Ramos (cell line): ENCODE results near the gene CENPT.

ENCODE experiments used
- in situ Hi-C: fragments of 300-500 bp; cut with MboI; formaldehyde crosslinking; loops from one replicate; pipeline ENCODE4 v1.14.3; 2022; ENCODE audit warnings: low sequenced_read_pairs; ENCODE audit not compliant: unreplicated experiment

The CENPT gene

DNA sequence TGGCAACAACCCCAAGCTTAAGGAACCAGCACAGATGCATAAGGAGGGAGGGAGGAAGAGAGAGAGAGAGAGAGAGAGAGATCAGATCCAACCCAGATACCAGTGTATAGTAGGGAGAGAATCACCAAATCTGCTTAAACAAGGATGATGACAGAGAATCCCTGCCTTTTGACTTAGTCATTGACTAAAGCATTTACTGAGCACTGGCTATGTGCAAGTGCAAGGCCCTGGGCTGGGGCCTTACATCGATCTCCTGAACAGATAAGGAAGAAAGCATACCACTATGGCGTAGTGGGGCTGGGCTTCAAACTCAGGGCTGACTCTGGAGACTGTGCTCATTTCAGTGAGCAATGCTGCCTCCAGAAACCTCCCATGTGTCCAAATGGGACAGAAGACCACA lies 25.0 kb downstream of the CENPT start:
- in situ Hi-C loops, result no loop called here

GRCh38 chr16:67820608-67821259 lies 26.8 kb downstream of the CENPT start:
- in situ Hi-C loops, result no loop called here

DNA sequence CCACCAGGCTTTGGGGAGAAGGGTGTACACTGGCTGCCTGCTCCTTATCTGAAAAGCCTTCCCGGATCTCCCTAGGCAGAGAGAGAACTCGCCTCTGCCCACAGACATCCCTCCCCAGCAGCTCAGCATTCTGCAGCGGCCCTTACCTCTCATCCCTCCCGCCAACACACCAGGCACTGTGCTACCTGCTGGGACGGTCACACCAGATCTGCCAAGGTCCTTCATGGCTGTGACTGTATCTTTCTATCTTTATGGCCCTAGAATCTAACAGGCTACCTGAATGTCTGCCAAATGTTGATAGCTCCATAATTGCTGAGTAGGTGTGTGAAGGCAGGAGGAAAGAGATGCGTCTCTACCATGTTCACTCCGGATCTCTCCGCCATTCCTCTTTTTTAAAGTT lies 32.9 kb downstream of the CENPT start:
- in situ Hi-C loops, result no loop called here

- in situ Hi-C loops, result no loop called here
Measured at GRCh38 chr16:67811899-67812298, 35.6 kb downstream of the CENPT start.

DNA sequence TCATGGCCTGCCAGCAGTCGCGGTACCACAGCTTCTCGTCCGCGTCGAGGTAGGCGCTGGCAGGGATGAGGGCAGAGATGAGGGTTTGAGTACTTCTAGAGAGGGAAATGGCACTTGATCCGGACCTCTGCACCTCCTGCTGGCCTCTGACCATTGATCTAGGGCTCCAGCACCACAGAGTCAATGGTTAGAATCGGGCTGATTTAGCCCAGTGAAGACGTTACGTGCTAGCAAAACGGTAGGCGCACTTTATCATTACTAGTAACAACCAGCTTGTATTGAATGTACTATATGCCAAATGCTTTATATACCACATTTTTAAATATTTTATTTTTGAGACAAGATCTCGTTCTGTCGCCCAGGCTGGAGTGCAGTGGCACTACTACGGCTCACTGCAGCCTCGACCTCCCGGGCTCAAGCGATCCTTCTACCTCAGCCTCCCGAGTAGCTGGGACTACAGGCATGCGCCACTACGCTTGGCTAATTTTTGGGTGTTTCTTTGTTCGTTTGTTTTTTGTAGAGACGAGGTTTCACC lies 40.3 kb downstream of the CENPT start:
- in situ Hi-C loops, result no loop called here

DNA sequence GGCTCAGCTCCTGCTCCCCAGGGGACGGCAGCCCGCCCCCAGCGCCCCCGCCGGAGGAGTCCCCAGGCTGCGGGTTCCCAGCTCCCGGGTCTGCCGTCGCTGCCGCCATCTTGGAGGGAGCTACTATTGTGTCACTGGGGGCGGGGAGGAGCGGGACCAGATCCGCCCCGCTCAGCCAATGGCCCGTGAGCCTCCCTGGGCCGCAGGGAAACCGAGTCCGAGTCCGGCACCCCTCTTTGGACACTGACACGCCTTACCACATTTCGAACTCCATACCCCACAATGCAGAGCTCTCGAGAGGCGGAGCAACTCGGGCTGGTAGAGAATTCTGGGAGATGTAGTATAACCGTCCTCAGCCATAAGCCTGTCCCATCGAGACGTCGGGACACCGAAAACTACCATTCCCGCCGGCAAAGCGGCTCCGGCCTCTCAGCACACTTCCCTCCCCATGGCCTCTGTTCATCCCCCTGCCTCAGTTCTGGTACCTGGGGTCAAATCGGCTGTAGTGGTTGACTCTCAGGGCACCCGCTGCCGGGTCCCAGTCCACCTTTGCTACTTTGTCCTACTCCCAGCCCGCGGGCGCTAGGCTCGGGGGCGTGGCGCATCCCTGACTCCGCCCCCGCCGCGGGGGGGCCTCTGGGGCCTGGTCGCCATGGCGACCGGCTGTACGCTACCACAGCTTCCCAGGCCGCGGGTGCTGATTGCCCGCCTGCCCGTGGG lies 40.9 kb downstream of the CENPT start, which contains the start of the genes RANBP10 and TSNAXIP1:
RANBP10 (minus strand) TSS at position 133 of the 720 bp plus-strand sequence; CDS start at position 109, 24 bp downstream.
TSNAXIP1 (plus strand) TSS at position 462 of the 720 bp plus-strand sequence. CDS start 261 bp downstream, outside the sequence.
- in situ Hi-C loops, result no loop called here

DNA sequence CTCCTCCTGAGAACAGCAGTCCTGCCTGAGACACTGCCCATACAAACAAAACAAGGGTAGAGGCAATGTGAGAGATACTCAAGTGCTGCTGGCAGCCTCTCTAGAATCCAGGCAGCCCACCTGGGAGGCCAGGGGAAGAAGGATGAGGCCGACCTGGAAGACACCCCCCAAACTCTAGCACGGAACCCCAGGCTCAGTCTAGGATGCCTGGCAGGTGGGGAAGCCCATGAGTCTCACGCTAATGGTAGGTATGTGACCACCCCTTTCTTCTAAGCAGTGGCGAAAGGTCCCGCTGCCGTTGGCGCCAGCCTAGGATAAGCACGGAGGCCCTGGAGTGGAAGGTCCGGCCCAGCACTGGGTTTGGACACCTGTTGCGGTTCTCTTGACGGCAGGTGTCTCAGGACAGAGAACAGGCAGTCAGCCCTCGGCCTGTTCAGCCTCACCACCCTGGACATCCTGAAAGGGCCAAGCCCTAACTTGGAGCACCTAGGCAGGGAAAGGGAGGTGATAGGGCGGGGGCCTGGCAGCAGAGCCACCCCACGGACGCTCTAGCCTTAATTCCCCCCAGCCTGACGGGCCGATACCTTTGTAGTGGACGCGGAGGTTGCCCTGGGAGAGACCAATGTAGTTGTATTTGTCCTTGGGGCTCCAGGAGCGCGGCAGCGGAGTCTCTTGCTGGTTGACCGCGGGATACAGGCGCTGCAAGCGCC lies 41.6 kb downstream of the CENPT start:
- in situ Hi-C loops, result no loop called here

GRCh38 chr16:67804853-67805542 lies 42.5 kb downstream of the CENPT start:
- in situ Hi-C loops, result no loop called here

- in situ Hi-C loops, result no loop called here
Measured at GRCh38 chr16:67803894-67804293, 43.6 kb downstream of the CENPT start.

DNA sequence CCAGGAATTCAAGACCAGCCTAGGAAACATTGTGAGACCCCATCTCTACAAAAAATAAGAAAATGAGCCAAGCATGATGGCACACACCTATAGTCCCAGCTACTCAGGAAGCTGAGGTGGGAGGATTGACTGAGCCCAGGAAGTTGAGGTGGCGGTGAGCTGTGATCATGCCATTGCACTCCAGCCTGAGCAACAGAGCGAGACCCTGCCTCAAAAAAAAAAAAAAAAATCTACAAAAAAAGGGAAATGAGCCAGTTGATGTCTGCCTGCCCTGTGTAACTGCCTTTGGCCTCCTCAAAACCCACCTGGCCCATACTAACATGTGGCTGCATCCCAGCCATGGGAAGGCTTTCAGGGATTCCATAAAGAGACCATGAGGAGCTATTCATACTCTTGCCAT lies 45.6 kb downstream of the CENPT start:
- in situ Hi-C loops, result no loop called here

- in situ Hi-C loops, result no loop called here
Measured at GRCh38 chr16:67801241-67801640, 46.3 kb downstream of the CENPT start.

DNA sequence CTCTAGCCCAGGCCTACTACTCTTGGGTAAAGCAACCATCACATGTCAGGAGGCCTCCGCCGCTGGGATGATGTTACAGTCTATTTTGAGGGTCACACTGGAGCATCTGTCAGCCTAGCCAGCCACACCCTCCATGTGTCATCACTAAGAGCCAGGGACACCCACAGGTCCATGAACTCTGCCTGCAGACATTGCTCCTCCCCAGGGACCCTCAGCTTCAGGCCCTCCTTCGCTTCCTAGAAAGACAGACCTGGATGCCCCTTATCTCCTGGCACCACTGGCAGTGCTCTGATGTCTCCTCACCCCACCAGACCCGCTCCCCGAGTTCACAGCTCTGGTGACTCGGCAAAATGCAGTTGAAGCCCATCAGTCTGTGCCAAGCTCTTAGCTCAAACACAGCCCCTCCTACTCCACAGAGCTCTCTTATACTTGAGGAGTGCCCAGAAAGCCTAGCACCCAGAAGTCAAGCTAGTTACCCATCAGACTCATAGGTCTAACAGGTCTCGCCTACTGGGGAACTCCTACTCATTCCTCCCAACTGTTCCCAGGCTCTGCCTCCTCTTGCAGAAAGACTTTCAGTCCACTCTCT lies 47.1 kb downstream of the CENPT start:
- in situ Hi-C loops, result no loop called here

DNA sequence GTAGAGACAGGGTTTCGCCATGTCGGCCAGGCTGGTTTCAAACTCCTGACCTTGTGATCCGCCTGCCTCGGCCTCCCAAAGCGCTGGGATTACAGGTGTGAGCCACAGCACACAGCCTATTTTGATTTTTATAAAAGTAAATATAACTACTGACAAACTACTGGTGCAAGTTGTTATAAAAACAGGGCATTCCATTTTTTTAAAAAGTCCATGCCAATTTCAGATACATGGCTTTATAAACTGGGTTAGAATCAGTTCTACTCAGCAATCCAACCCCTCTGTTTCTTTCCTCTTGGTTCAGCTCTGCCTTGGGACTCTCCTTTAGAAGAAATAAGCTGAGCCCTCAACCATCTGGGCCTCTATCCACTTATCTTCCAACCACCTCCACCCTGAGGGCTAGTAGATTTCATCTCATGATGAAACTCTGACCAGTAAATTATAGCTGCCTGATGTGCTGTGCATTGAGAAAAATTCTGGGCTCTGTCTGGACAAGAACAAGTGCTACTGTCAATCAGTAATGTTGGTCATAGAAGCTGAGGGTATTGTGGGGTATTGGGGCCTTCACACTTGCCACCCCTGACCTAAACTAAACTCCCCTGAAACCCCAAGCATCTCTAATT lies 51.3 kb downstream of the CENPT start:
- in situ Hi-C loops, result no loop called here

DNA sequence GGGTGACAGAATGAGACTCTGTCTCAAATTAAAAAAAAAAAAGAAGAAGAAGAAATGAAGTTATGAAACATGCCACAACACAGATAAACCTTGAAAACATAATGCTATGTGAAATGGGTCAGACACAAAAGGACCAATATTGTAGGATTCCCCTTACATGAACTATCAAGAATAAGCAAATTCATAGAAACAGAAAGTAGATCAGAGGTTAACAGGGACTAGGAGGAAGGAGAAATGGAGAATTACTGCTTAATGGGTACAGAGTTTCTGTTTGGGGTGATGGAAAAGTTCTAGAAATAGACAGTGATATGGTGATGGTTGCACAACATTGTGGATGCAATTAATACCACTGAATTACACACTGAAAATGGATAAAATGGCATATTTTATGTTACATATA lies 57.4 kb downstream of the CENPT start:
- in situ Hi-C loops, result no loop called here

- in situ Hi-C loops, result no loop called here
Measured at GRCh38 chr16:67786491-67786890, 61.0 kb downstream of the CENPT start.

DNA sequence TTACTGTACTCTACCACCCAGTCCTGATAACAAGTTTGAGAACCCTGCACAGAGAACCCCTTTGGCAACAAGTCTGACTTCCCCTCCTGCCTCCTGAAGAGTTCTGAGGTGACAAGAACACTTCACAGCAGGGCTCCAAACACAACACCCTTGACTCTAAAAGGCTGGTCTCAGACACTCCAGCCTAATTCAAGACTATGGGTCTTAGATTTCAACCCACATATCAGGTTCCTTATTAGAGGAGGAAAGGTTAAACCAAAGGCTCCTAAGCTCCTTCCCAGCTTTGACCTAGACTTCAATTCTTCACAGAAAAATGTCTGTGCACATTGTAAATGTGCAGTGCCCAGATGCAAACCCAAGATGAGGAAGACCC lies 64.2 kb downstream of the CENPT start:
- in situ Hi-C loops, result no loop called here

DNA sequence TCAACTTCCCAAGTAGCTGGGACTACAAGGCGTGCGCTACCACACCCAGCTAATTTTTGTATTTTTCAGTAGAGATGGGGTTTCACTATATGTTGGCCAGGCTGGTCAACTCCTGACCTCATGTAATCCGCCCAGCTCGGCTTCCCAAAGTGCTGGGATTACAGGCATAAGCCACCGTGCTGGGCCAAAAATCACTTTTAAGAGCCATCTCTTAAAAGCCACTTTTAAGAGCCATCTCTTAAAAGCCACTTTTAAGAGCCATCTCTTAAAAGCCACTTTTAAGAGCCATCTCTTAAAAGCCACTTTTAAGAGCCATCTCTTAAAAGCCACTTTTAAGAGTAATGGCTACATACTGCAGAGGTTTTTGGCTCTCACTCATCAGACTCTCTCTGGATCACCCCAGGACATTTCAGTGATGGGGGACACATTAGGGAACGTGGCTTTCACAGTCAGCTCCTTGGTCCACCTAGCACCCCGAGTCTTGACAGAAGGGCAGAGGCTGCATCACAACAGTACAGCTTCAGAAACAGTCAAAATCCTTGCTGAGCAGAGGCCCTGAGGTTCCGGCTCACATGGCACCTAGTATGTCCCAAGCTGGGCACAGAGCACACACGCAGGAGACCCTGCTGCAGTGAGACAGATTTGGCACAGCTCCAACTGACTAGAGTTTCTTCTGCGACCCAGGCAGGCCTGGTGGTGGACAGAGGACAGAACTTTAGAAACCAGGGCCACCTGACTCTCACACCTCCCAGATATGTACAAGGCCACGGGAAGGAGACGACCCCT lies 64.7 kb downstream of the CENPT start:
- in situ Hi-C loops, result no loop called here

- in situ Hi-C loops, result no loop called here
Measured at GRCh38 chr16:67781565-67781921, 66.0 kb downstream of the CENPT start.
